ENCODE measurements around the gene KDM2B. TPM values are rescaled to one million over a fixed set of nuclear protein-coding genes. Genes with fewer than 3 reads are reported as not detected.

KDM2B gene
- total and polyA plus RNA-seq, 2 of the 8 experiments (the other 6 are each of a cell fraction or from before 2014, with no cell fraction given), result 111 to 162 TPM

- peaks cover 27 to 59% (median 34%) of the 10 kb centered on the region in 4 experiments for H3K36me3 ChIP-seq (ENCODE audit: control insufficient read depth in 2 of 4, insufficient read depth in 4 of 4, low read length in 3 of 4)
- ChIA-PET CTCF (ENCODE audit: partially characterized antibody) (interaction anchor here (1.1 to 1.5 kb wide), 2 partner anchors 13 to 31 kb away, joined by 3 to 15 read pairs; no protein-coding TSS in a partner anchor), POLR2A (ENCODE audit: partially characterized antibody) (interaction anchor here (0.7 to 1.5 kb wide), 5 partner anchors 13 to 151 kb away, joined by 3 to 7 read pairs (median 3); no protein-coding TSS in a partner anchor)
- H3K18ac ChIP-seq (ENCODE audit: extremely low read depth, low read length), result no peak overlapping the region
- 79% methylated on average over 17 of the region's 17 CpGs; no CpG with 5 or more reads in 1 of the 2 experiments for WGBS, 2 experiments (ENCODE audit: extremely low coverage in 1 of 2, insufficient coverage in 1 of 2, insufficient read length in 1 of 2, insufficient replicate concordance in 2 of 2, low coverage in 1 of 2, low lambda C conversion rate in 2 of 2, missing lambda C conversion rate in 1 of 2)
- peaks cover 5 to 10% of the 10 kb centered on the region in 2 experiments for H4K20me1 ChIP-seq (replicated peaks in 1 of 2; ENCODE audit: control insufficient read depth in 1 of 2, insufficient read depth in 2 of 2, low read length in 2 of 2)
- H2BK5ac ChIP-seq (ENCODE audit: low read depth, low read length), result 0 out of 2 replicates have a peak overlapping the region, but pooled peaks have one; percentile 35
- no peaks in the 10 kb centered on the region for H3K9me3 ChIP-seq (ENCODE audit: insufficient read depth in 2 of 2, low read depth in 1 of 2, low read length in 1 of 2)
- no peak overlapping the region for H3K4me2 ChIP-seq (ENCODE audit: insufficient read depth in 1 of 2, low read depth in 2 of 2, low read length in 2 of 2)
- peaks cover 0 to 2% of the 10 kb centered on the region in 2 experiments; a peak in 1 of 4 replicates for H3K79me2 ChIP-seq (ENCODE audit: control insufficient read depth in 1 of 2, insufficient read depth in 2 of 2, low read length in 2 of 2)
- H3K4ac ChIP-seq (replicated peaks; ENCODE audit: insufficient read length, low read depth, low read length), result no peak overlapping the region
- no peak overlapping the region for H3K23ac ChIP-seq (ENCODE audit: insufficient read length)
- H3K14ac ChIP-seq (ENCODE audit: insufficient read length), result no peak overlapping the region
- no peak overlapping the region for H3K9ac ChIP-seq (replicated peaks in 1 of 4; ENCODE audit: extremely low read depth in 1 of 4, low read depth in 3 of 4, low read length in 3 of 4)
- peaks cover 0 to 3% (median 1%) of the 10 kb centered on the region in 4 experiments; a peak in 4 of 7 replicates for H3K4me1 ChIP-seq (replicated peaks in 1 of 4; ENCODE audit: control insufficient read depth in 3 of 4, insufficient read depth in 4 of 4, low read length in 3 of 4)
- no peak overlapping the region for H4K5ac ChIP-seq (ENCODE audit: insufficient read length, low read depth, low read length)
- TF ChIP-seq SP1 (IDR thresholded peaks at IDR 0.05; ENCODE audit: low read depth, low read length), result 0 out of 2 replicates have a peak, but pooled peaks have one; percentile 30
- peak in 1 of 3 experiments; percentile 21; a peak in 1 of 4 replicates for TF ChIP-seq CTCF (IDR thresholded peaks at IDR 0.05; ENCODE audit: control extremely low read depth in 1 of 3, insufficient read depth in 1 of 3, low read depth in 1 of 3, low read length in 3 of 3)
- no peak for TF ChIP-seq TBP (IDR thresholded peaks at IDR 0.05; ENCODE audit: low read depth, low read length)
- H3K79me1 ChIP-seq (ENCODE audit: low read depth, low read length), result peaks cover 7% of the 10 kb centered on the region
- no peak overlapping the region for H2BK20ac ChIP-seq (ENCODE audit: low read length)
- no peak overlapping the region for H3K4me3 ChIP-seq (ENCODE audit: extremely low read depth in 1 of 4, insufficient read depth in 2 of 4, low read depth in 3 of 4, low read length in 4 of 4)
- no peak overlapping the region for H3K27ac ChIP-seq (ENCODE audit: low read depth, low read length)
- no peak overlapping the region for H2AFZ ChIP-seq (ENCODE audit: low read length)
- FAIRE-seq (peak; percentile 7), DNase-seq (ENCODE audit: low read depth in 1 of 2, low spot score in 2 of 2) (peak; percentile 38 to 78)
- H3K27me3 ChIP-seq (replicated peaks in 1 of 4; ENCODE audit: control insufficient read depth in 3 of 4, extremely low read depth in 1 of 4, insufficient read depth in 3 of 4, low read length in 3 of 4), result no peaks in the 10 kb centered on the region
- H3K56ac ChIP-seq (replicated peaks; ENCODE audit: insufficient read length, low read depth, low read length), result no peak overlapping the region
- no peak overlapping the region for H4K91ac ChIP-seq (replicated peaks; ENCODE audit: insufficient read length, low read length)
- H2BK12ac ChIP-seq (ENCODE audit: low read depth, low read length), result peak overlapping the region; percentile 17; the same call in 1 of the 2 replicates
- H2BK15ac ChIP-seq (ENCODE audit: low read length), result no peak overlapping the region
- H4K8ac ChIP-seq (ENCODE audit: extremely low read depth, insufficient read depth, low read length), result peak overlapping the region; percentile 51
- H3K23me2 ChIP-seq (ENCODE audit: low read depth, low read length), result no peaks in the 10 kb centered on the region; the same call in 1 of the 2 replicates
- no peak overlapping the region for H2AK5ac ChIP-seq (ENCODE audit: low read depth, low read length)
- H2BK120ac ChIP-seq (replicated peaks; ENCODE audit: low read depth, low read length), result no peak overlapping the region
Measured at GRCh38 chr12:121513464-121514183, 67.2 kb downstream of the KDM2B start.
